H1 (cell line): ENCODE results near the gene TRIM24. TPM values are rescaled to one million over a fixed set of nuclear protein-coding genes. Genes with fewer than 3 reads are reported as not detected.
"Not testable (repeated sequence)": the region's sequence is repeated elsewhere in the genome, so short reads cannot be mapped to it uniquely, and the experiment has no call there.

Experiments
- CTCF ChIA-PET: fragments of 300-600 bp; sonication (Branson Sonifier 250); formaldehyde crosslinking; loops from one replicate; lab custom pipeline; 2021; ENCODE audit not compliant: partially characterized antibody; lab: Charles Lee
- POLR2A ChIA-PET: fragments of 300-600 bp; sonication (Branson Sonifier 250); formaldehyde crosslinking; loops from one replicate; lab custom pipeline; 2021; ENCODE audit warnings: inconsistent platforms; ENCODE audit not compliant: partially characterized antibody; lab: Charles Lee
- DNase-seq, 2 experiments: peaks; one replicate each; pipeline versions ENCODE4 v3.0.0 to v3.0.0-alpha.2; 2010 to 2022; ENCODE audit warnings: low spot score in 2 of 2, low read depth in 1 of 2, mixed read lengths in 1 of 2
- FAIRE-seq: peaks from 2 replicates; lab custom pipeline; 2011; peaks lifted over from hg19 to GRCh38; lab: Jason Lieb, UNC
- H2AFZ ChIP-seq: 2 replicates; pipeline ENCODE4 v1.8.1; 2012; ENCODE audit warnings: low read length, inconsistent platforms
- H2AK5ac ChIP-seq: 2 replicates; pipeline ENCODE4 v1.6.1; 2013; ENCODE audit warnings: low read depth, low read length
- H2BK120ac ChIP-seq: replicated peaks from 2 replicates; pipeline ENCODE3; 2013; ENCODE audit warnings: low read depth, low read length, inconsistent platforms
- H2BK12ac ChIP-seq: 2 replicates; pipeline ENCODE4 v1.6.1; 2013; ENCODE audit warnings: low read depth, low read length
- H2BK15ac ChIP-seq: 2 replicates; pipeline ENCODE4 v1.6.1; 2013; ENCODE audit warnings: low read length
- H2BK20ac ChIP-seq: 2 replicates; pipeline ENCODE4 v1.6.1; 2013; ENCODE audit warnings: low read length
- H2BK5ac ChIP-seq: 2 replicates; pipeline ENCODE4 v1.6.1; 2013; ENCODE audit warnings: low read depth, low read length
- H3K14ac ChIP-seq: 2 replicates; pipeline ENCODE4 v1.6.1; 2013; ENCODE audit warnings: inconsistent platforms; ENCODE audit not compliant: insufficient read length
- H3K18ac ChIP-seq: 2 replicates; pipeline ENCODE4 v1.6.1; 2013; ENCODE audit warnings: low read length; ENCODE audit errors: extremely low read depth
- H3K23ac ChIP-seq: 2 replicates; pipeline ENCODE4 v1.6.1; 2013; ENCODE audit warnings: inconsistent platforms; ENCODE audit not compliant: insufficient read length
- H3K23me2 ChIP-seq: 2 replicates; pipeline ENCODE4 v1.6.1; 2013; ENCODE audit warnings: low read depth, low read length
- H3K27ac ChIP-seq: 2 replicates; pipeline ENCODE4 v1.6.1; 2011; ENCODE audit warnings: low read depth, low read length, inconsistent platforms
- H3K27me3 ChIP-seq, 4 experiments: replicated peaks in 1 of 4; 1 replicate in 1 of 4; 2 replicates in 3 of 4; pipeline versions ENCODE4 v1.6.1 to v1.8.1; 2011 to 2013; ENCODE audit warnings: low read length in 3 of 4, mild to moderate bottlenecking in 3 of 4, inconsistent platforms in 2 of 4, mixed read lengths in 2 of 4, moderate library complexity in 1 of 4; ENCODE audit not compliant: control insufficient read depth in 3 of 4, insufficient read depth in 3 of 4; ENCODE audit errors: extremely low read depth in 1 of 4
- H3K36me3 ChIP-seq, 4 experiments: 2 replicates each; pipeline versions ENCODE4 v1.6.1 to v1.8.1; 2011 to 2013; ENCODE audit warnings: mild to moderate bottlenecking in 4 of 4, low read length in 3 of 4, moderate library complexity in 2 of 4, control low read depth in 1 of 4, inconsistent platforms in 1 of 4; ENCODE audit not compliant: insufficient read depth in 4 of 4, control insufficient read depth in 2 of 4
- H3K4ac ChIP-seq: replicated peaks from 2 replicates; pipeline ENCODE3; 2013; ENCODE audit warnings: low read length, low read depth, mixed read lengths, inconsistent platforms; ENCODE audit not compliant: insufficient read length
- H3K4me1 ChIP-seq, 4 experiments: replicated peaks in 1 of 4; 1 replicate in 1 of 4; 2 replicates in 3 of 4; pipeline versions ENCODE4 v1.6.1 to v1.8.1; 2011 to 2013; ENCODE audit warnings: low read length in 3 of 4, inconsistent platforms in 2 of 4, mixed read lengths in 1 of 4; ENCODE audit not compliant: insufficient read depth in 4 of 4, control insufficient read depth in 3 of 4
- H3K4me2 ChIP-seq, 2 experiments: 2 replicates each; pipeline versions ENCODE4 v1.6.1 to v1.8.1; 2011 to 2013; ENCODE audit warnings: low read depth in 2 of 2, low read length in 2 of 2, control low read depth in 1 of 2, inconsistent platforms in 1 of 2, mild to moderate bottlenecking in 1 of 2; ENCODE audit not compliant: insufficient read depth in 1 of 2
- H3K4me3 ChIP-seq, 4 experiments: fragments of 200-600, 300-600 bp in 1 of 4; sonication (generic), shearing (Covaris generic), sonication (Bioruptor Twin) in 1 of 4; 2 replicates each; pipeline versions ENCODE4 v1.5.1 to v1.8.1; 2011 to 2016; ENCODE audit warnings: low read length in 4 of 4, low read depth in 3 of 4, control low read depth in 2 of 4, inconsistent platforms in 2 of 4, mild to moderate bottlenecking in 2 of 4, mixed read lengths in 1 of 4, moderate library complexity in 1 of 4; ENCODE audit not compliant: insufficient read depth in 2 of 4; ENCODE audit errors: extremely low read depth in 1 of 4
- H3K56ac ChIP-seq: replicated peaks from 2 replicates; pipeline ENCODE3; 2013; ENCODE audit warnings: low read depth, mild to moderate bottlenecking, mixed read lengths, low read length, inconsistent platforms; ENCODE audit not compliant: insufficient read length
- H3K79me1 ChIP-seq: 2 replicates; pipeline ENCODE4 v1.6.1; 2013; ENCODE audit warnings: low read depth, low read length, control low read depth
- H3K79me2 ChIP-seq, 2 experiments: 2 replicates each; pipeline versions ENCODE4 v1.6.1 to v1.8.1; 2012 to 2013; ENCODE audit warnings: low read length in 2 of 2, mild to moderate bottlenecking in 2 of 2, inconsistent platforms in 1 of 2; ENCODE audit not compliant: insufficient read depth in 2 of 2, control insufficient read depth in 1 of 2
- H3K9ac ChIP-seq, 4 experiments: replicated peaks in 1 of 4; 1 replicate in 1 of 4; 2 replicates in 3 of 4; pipeline versions ENCODE4 v1.6.1 to v1.8.1; 2011 to 2013; ENCODE audit warnings: low read depth in 3 of 4, low read length in 3 of 4, control low read depth in 2 of 4, mild to moderate bottlenecking in 2 of 4, moderate library complexity in 2 of 4, inconsistent platforms in 1 of 4; ENCODE audit errors: extremely low read depth in 1 of 4
- H3K9me3 ChIP-seq, 2 experiments: 2 replicates each; pipeline versions ENCODE4 v1.6.1 to v1.8.1; 2012 to 2013; ENCODE audit warnings: mild to moderate bottlenecking in 2 of 2, moderate library complexity in 2 of 2, control low read depth in 1 of 2, inconsistent platforms in 1 of 2, low read depth in 1 of 2, low read length in 1 of 2, mixed read lengths in 1 of 2; ENCODE audit not compliant: insufficient read depth in 2 of 2
- H4K20me1 ChIP-seq, 2 experiments: replicated peaks in 1 of 2; 2 replicates each; pipeline versions ENCODE3 to v1.8.1; 2011 to 2013; ENCODE audit warnings: inconsistent platforms in 2 of 2, low read length in 2 of 2, mild to moderate bottlenecking in 1 of 2; ENCODE audit not compliant: insufficient read depth in 2 of 2, control insufficient read depth in 1 of 2
- H4K5ac ChIP-seq: 2 replicates; pipeline ENCODE4 v1.6.1; 2013; ENCODE audit warnings: low read length, low read depth, mixed read lengths, inconsistent platforms; ENCODE audit not compliant: insufficient read length
- H4K8ac ChIP-seq: 2 replicates; pipeline ENCODE4 v1.8.0; 2013; ENCODE audit warnings: mild to moderate bottlenecking, moderate library complexity, low read length, inconsistent platforms; ENCODE audit not compliant: insufficient read depth; ENCODE audit errors: extremely low read depth
- H4K91ac ChIP-seq: replicated peaks from 2 replicates; pipeline ENCODE3; 2013; ENCODE audit warnings: low read length, mixed read lengths, inconsistent platforms; ENCODE audit not compliant: insufficient read length
- WGBS, 2 experiments: shearing (Covaris generic) in 1 of 2; methylation state at CpG; one replicate each; pipeline versions ENCODE4 v1.1.6 to v1.1.7; 2013 to 2015; ENCODE audit warnings: low lambda C conversion rate in 2 of 2, mixed read lengths in 2 of 2, inconsistent platforms in 1 of 2, low coverage in 1 of 2, missing lambda C conversion rate in 1 of 2; ENCODE audit not compliant: insufficient replicate concordance in 2 of 2, insufficient coverage in 1 of 2, insufficient read length in 1 of 2; ENCODE audit errors: extremely low coverage in 1 of 2, missing lambda C conversion rate in 1 of 2; 5-methylcytosine and 5-hydroxymethylcytosine counted together
- polyA plus RNA-seq, 7 experiments: library from polyadenylated mRNA; depleted of rRNA in 3 of 7; stranded (reverse) in 5 of 7; unstranded in 2 of 7; fragments of >200 nt in 5 of 7; fragments of 200-250 nt in 2 of 7; gene quantifications; 1 replicate in 5 of 7; 2 replicates in 1 of 7; 4 replicates in 1 of 7; pipeline versions ENCODE4 v1.2.1 to v1.2.3, GENCODE V29; 2011 to 2013; ENCODE audit warnings: missing spikeins in 2 of 7, mixed read lengths in 2 of 7
- total RNA-seq: library from RNA; stranded (reverse); fragmentation: NEBNext Ultra II Directional; extraction: Animal tissue kit (Norgen Biotek cat#: 25700); gene quantifications from 2 replicates; pipeline ENCODE4 v1.2.1, GENCODE V29; 2021

The TRIM24 gene
- total and polyA plus RNA-seq, 2 of the 8 experiments (the other 6 are each of a cell fraction or from before 2014, with no cell fraction given) = 67.6 to 149 TPM

DNA sequence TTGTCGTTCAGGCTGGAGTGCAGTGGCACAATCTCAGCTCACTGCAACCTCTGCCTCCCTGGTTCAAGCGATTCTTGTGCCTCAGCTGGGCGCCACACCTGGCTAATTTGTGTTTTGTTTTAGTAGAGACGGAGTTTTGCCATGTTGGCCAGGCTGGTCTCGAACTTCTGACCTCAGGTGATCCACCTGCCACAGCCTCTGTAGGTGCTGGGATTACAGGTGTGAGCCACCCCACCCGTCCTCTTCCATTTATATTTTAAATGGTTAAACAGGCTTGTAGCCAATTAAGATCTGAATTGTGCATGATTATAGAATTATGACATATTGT is 3.2 kb downstream of the TRIM24 start:
- H3K9ac ChIP-seq, H3K23me2 ChIP-seq, H3K27ac ChIP-seq, H4K91ac ChIP-seq, H3K18ac ChIP-seq, FAIRE-seq, DNase-seq, H2AK5ac ChIP-seq, H3K14ac ChIP-seq, H3K4me1 ChIP-seq, H2BK5ac ChIP-seq, H3K4ac ChIP-seq, H3K9me3 ChIP-seq, H3K56ac ChIP-seq, H3K23ac ChIP-seq, H4K8ac ChIP-seq, H4K5ac ChIP-seq, H2AFZ ChIP-seq, H3K79me1 ChIP-seq, H2BK12ac ChIP-seq, H2BK120ac ChIP-seq, H3K27me3 ChIP-seq, H2BK15ac ChIP-seq, CTCF ChIA-PET, H2BK20ac ChIP-seq: not testable (repeated sequence)
- Histone ChIP-seq H3K36me3 (peaks cover 0 to 46% (median 5%) of the 10 kb centered on the region in 4 experiments; a peak in 4 of 8 replicates), H3K4me2 (peak overlapping the region; percentile 52 to 76), H3K4me3 (peak overlapping the region; percentile 28 to 96 (median 42); a peak in 7 of 8 replicates), H3K79me2 (peaks cover 55 to 81% of the 10 kb centered on the region in 2 experiments), H4K20me1 (peaks cover 21 to 27% of the 10 kb centered on the region in 2 experiments)
- WGBS, 2 experiments = 85% methylated on average over 6 of the region's 6 CpGs; no CpG with 5 or more reads in 1 of the 2 experiments
- POLR2A ChIA-PET = interaction anchor here (0.6 to 1.4 kb wide), 3 partner anchors 10 to 804 kb away, joined by 3 to 6 read pairs (median 5); no protein-coding TSS in a partner anchor
